Putamen (tissue), 1 donor: Measurements from ENCODE around the gene BCORL1.

Experiments
- DNase-seq: peaks from one replicate; pipeline ENCODE4 v3.0.0-alpha.2; 2016; ENCODE audit warnings: low spot score

The BCORL1 gene

GRCh38 chrX:130093271-130093670, 110.8 kb downstream of the BCORL1 start:
- no peak for DNase-seq

- no peak for DNase-seq
Observed at GRCh38 chrX:130094696-130095095, 112.3 kb downstream of the BCORL1 start.

- DNase-seq, result no peak
Observed at GRCh38 chrX:130095249-130096030, 113.0 kb downstream of the BCORL1 start.

- DNase-seq, result no peak
Observed at GRCh38 chrX:130097507-130098209, 115.2 kb downstream of the BCORL1 start.

- no peak for DNase-seq
Observed at GRCh38 chrX:130098210-130098552, 115.7 kb downstream of the BCORL1 start.

GRCh38 chrX:130100180-130100579, 117.7 kb downstream of the BCORL1 start:
- no peak for DNase-seq

- DNase-seq, result no peak
Observed at GRCh38 chrX:130103605-130104004, 121.2 kb downstream of the BCORL1 start.

GRCh38 chrX:130105244-130105643, 122.8 kb downstream of the BCORL1 start:
- DNase-seq, result no peak

- DNase-seq, result no peak
Observed at GRCh38 chrX:130106071-130106470, 123.6 kb downstream of the BCORL1 start.
